HFF-Myc (cell line): Measurements from ENCODE around the gene CELA2A.

Source experiments
- DNase-seq: peaks from one replicate; pipeline ENCODE4 v3.0.0-alpha.2; 2011; ENCODE audit warnings: low read depth; ENCODE audit errors: extremely low read depth
- H3K4me3 ChIP-seq: replicated peaks from 2 replicates; pipeline ENCODE4 v1.5.1; 2011; ENCODE audit warnings: low read depth, mild to moderate bottlenecking, control low read depth, low read length
- CTCF ChIP-seq: IDR thresholded peaks from 2 replicates; pipeline ENCODE4 v1.5.1; 2012; ENCODE audit warnings: mild to moderate bottlenecking, low read depth, low read length, control low read depth; ENCODE audit errors: missing control alignments

The CELA2A gene

GRCh38 chr1:15456313-15456954 lies at the start of gene CELA2A:
Gene CELA2A, plus strand, starts transcription at chr1:15456732. Its CDS starts 22 bp downstream, at chr1:15456754.
- no peak for DNase-seq
- H3K4me3 ChIP-seq: no peak within 1 kb of the TSS
- TF ChIP-seq CTCF: no peak

GRCh38 chr1:15407580-15407979 lies 49.0 kb upstream of the CELA2A start:
- TF ChIP-seq CTCF: no peak
- DNase-seq: no peak
- no peak overlapping the region for H3K4me3 ChIP-seq

- DNase-seq: no peak
- no peak for TF ChIP-seq CTCF
- H3K4me3 ChIP-seq: peak overlapping the region; percentile 79
Measured at GRCh38 chr1:15408890-15409387, 47.6 kb upstream of the CELA2A start.

- TF ChIP-seq CTCF: no peak
- DNase-seq: peak; percentile 39
- peak within 1 kb of the TSS; percentile 79 for H3K4me3 ChIP-seq
Measured at GRCh38 chr1:15409388-15410222, 46.9 kb upstream of the CELA2A start, which contains the start of gene EFHD2. Gene EFHD2, plus strand, starts transcription at chr1:15409888. Its CDS starts 84 bp downstream, at chr1:15409972.

GRCh38 chr1:15410223-15410883 lies 46.2 kb upstream of the CELA2A start:
- TF ChIP-seq CTCF: no peak
- H3K4me3 ChIP-seq: peak overlapping the region; percentile 79
- no peak for DNase-seq

- peak overlapping the region; percentile 79 for H3K4me3 ChIP-seq
- no peak for TF ChIP-seq CTCF
- no peak for DNase-seq
Measured at GRCh38 chr1:15410884-15411245, 45.7 kb upstream of the CELA2A start.
